Left lung (tissue), 10 donors: Measurements from ENCODE around the gene DCUN1D4. TPM values are rescaled to one million over a fixed set of nuclear protein-coding genes. Genes with fewer than 3 reads are reported as not detected.

Source experiments
- ATAC-seq: fragments of 200-7000 bp; cut with Tn5 transposase; one replicate; pipeline ENCODE4 v1.9.1; 2020; ENCODE audit warnings: moderate library complexity
- DNase-seq, 4 donors: peaks; one replicate each; pipeline ENCODE4 v3.0.0-alpha.2; 2013 to 2020
- H3K27ac ChIP-seq, 2 donors: fragments of 200-600 bp; sonication (generic) in 1 of 2; one replicate each; pipeline versions ENCODE4 v1.5.0 to v1.8.0; 2020 to 2021
- H3K27me3 ChIP-seq, 2 donors: fragments of 200-600 bp; sonication (generic) in 1 of 2; one replicate each; pipeline versions ENCODE4 v1.5.0 to v1.8.0; 2020 to 2021
- H3K36me3 ChIP-seq, 2 donors: fragments of 200-600 bp; sonication (generic) in 1 of 2; one replicate each; pipeline versions ENCODE4 v1.5.0 to v1.8.0; 2020 to 2021
- H3K4me1 ChIP-seq, 2 donors: fragments of 200-600 bp; one replicate each; pipeline ENCODE4 v1.8.0; 2021
- H3K4me3 ChIP-seq, 2 donors: fragments of 200-600 bp; sonication (generic) in 1 of 2; one replicate each; pipeline versions ENCODE4 v1.5.0 to v1.8.0; 2020 to 2021; ENCODE audit warnings: mild to moderate bottlenecking in 1 of 2
- H3K9me3 ChIP-seq, 2 donors: fragments of 200-600 bp; sonication (generic) in 1 of 2; one replicate each; pipeline versions ENCODE4 v1.5.0 to v1.8.0; 2020 to 2021
- intact Hi-C, 2 donors: fragments of 100-400 bp; cut with DNase I; formaldehyde crosslinking; loops; one replicate each; pipeline versions ENCODE4 v1.11.2 to v1.14.2; 2022
- polyA plus RNA-seq, 6 donors: library from polyadenylated mRNA; unstranded; fragments of 120-200 nt; gene quantifications; one replicate each; pipeline ENCODE4 v1.2.1, GENCODE V29; 2013; ENCODE audit not compliant: insufficient read length in 6 of 6
- total RNA-seq, 2 donors: library from RNA; stranded (reverse); fragmentation: NEBNext Ultra II Directional; extraction: Animal tissue kit (Norgen Biotek cat#: 25700); gene quantifications; one replicate each; pipeline ENCODE4 v1.2.1, GENCODE V29; 2021
- TF ChIP-seq, protein P1 (sequence below), 2 donors: fragments of 200-600 bp; sonication (generic) in 1 of 2; IDR thresholded peaks; one replicate each; pipeline versions ENCODE4 v1.5.0 to v1.8.0; 2021; ENCODE audit warnings: antibody characterized with exemption in 2 of 2
- donor health status: DM: no; HTN: yes; CAD: no.
- donor health status: DM: no; HTN: no; CAD: no.

The DCUN1D4 gene
- total and polyA plus RNA-seq, 8 donors = 31.6 to 54.6 (median 46.5) TPM

DNA sequence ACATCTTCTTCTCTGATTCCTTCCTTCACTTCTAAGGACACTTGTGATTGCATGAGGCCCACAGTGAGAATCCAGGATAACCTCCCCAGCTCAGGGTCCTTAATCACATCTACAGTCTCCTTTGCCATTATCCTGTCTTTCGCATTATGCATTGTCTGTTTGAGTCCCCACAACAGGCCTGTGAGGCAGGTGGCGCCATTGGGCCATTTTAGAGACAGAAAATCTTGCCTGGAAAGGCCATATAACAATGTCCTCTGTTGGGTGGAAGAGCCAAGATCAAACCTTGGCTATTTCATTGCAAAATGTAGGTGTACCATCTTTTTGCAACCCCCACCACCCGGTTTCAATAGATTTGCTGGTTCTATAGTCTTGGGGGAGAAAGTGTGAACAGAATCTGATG, 11.8 kb upstream of the DCUN1D4 start:
- DNase-seq (peak in 3 of 4 donors; percentile 48 to 56 (median 52)), ATAC-seq (peak; percentile 84)
- TF ChIP-seq, protein P1, sequence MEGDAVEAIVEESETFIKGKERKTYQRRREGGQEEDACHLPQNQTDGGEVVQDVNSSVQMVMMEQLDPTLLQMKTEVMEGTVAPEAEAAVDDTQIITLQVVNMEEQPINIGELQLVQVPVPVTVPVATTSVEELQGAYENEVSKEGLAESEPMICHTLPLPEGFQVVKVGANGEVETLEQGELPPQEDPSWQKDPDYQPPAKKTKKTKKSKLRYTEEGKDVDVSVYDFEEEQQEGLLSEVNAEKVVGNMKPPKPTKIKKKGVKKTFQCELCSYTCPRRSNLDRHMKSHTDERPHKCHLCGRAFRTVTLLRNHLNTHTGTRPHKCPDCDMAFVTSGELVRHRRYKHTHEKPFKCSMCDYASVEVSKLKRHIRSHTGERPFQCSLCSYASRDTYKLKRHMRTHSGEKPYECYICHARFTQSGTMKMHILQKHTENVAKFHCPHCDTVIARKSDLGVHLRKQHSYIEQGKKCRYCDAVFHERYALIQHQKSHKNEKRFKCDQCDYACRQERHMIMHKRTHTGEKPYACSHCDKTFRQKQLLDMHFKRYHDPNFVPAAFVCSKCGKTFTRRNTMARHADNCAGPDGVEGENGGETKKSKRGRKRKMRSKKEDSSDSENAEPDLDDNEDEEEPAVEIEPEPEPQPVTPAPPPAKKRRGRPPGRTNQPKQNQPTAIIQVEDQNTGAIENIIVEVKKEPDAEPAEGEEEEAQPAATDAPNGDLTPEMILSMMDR (IDR thresholded peaks at IDR 0.05) = peak; percentile 51 to 55
- no peak overlapping the region for H3K27ac ChIP-seq
- no peaks in the 10 kb centered on the region for H3K9me3 ChIP-seq
- H3K36me3 ChIP-seq = no peaks in the 10 kb centered on the region
- H3K27me3 ChIP-seq = no peaks in the 10 kb centered on the region
- no peaks in the 10 kb centered on the region for H3K4me1 ChIP-seq
- intact Hi-C loops = no loop called here
- no peak overlapping the region for H3K4me3 ChIP-seq

DNA sequence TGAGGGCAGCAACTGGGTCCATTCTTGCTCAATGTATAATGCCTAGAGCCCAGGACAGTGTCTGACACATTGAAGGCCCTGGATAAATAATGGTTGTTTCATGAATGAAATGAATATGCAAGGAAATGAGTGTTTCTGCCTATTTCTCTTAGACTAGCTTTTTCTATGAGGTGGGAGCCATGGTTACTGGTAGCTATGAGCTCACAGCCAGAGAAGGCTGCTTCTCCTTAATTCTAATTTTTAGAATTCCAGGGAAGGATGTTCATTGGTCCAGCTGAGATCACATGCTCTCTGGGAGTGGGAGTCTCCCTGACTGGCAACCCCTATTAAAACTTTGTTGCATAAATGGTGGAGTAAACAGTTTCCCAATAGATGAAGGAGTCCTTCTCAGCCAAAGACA, 9.7 kb upstream of the DCUN1D4 start:
- Histone ChIP-seq H3K9me3 (no peaks in the 10 kb centered on the region), H3K36me3 (no peaks in the 10 kb centered on the region), H3K27me3 (no peaks in the 10 kb centered on the region), H3K27ac (no peak overlapping the region), H3K4me3 (no peak overlapping the region), H3K4me1 (no peaks in the 10 kb centered on the region)
- no peak for ATAC-seq
- DNase-seq = no peak
- intact Hi-C loops = no loop called here
- TF ChIP-seq, protein P1 (IDR thresholded peaks at IDR 0.05) = no peak

DNA sequence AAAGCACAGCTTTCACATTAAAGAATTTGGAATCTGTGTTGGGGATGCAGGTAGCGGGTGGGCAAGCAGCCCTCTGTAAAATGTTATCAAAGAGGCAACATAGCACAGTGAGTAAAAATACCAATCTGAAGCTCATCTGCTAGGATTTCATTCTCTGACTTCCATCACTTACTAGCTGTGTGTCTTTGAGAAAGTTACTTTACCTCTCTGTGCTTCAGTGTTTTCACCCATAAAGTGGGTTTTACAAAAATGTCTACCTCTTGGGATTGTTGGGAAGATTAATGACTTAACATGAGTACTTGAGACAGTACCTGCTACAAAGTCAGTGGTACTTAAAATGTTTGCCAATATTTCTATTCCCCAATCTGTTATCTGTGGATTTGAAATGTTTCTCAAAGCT, 7.9 kb upstream of the DCUN1D4 start:
- intact Hi-C loops = no loop called here
- H3K4me1 ChIP-seq = no peaks in the 10 kb centered on the region
- no peak for DNase-seq
- H3K27me3 ChIP-seq = no peaks in the 10 kb centered on the region
- no peak for ATAC-seq
- no peak overlapping the region for H3K4me3 ChIP-seq
- H3K9me3 ChIP-seq = no peaks in the 10 kb centered on the region
- H3K27ac ChIP-seq = no peak overlapping the region
- TF ChIP-seq, protein P1 (IDR thresholded peaks at IDR 0.05) = no peak
- no peaks in the 10 kb centered on the region for H3K36me3 ChIP-seq

DNA sequence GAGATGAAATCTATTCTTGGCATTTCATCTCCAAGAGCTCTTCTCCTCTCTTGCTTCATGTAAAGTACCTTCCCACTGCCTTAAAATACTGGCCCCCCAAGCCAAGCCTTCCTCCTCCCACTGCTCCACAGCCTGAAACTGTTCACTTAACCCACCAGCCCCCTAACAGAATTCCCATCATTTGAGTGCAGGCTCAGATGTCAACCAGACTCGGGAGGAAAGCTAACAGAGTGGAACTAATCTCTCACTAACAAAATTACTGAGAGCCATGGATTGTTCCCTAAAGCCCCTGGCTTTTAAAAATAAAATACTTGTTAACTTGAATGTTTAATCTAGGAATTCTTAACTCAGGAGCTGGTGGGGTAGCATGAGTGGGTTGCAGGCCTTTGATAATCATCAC, 7.1 kb upstream of the DCUN1D4 start:
- intact Hi-C loops = no loop called here
- TF ChIP-seq, protein P1 (IDR thresholded peaks at IDR 0.05) = no peak

DNA sequence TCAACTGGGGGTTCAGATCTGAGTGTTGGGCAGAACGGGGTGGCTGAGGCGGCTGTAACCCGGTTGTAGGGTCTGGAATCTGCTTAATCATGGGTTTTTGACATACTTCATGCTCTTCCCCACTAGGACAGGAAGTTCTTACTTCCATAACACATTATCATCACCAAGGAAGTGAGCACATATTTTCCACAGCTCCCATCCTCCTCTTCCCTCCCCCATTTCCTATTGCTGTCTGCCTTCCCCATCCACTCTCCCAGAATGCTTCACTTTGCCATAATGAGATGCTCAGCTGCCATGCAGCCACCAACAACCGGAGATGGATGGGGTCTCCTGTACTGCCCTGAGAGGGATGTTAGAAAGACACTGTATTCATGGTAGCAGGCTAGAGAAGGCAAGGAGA, 6.4 kb upstream of the DCUN1D4 start:
- ATAC-seq (no peak), DNase-seq (no peak)
- Histone ChIP-seq H3K9me3 (no peaks in the 10 kb centered on the region), H3K4me3 (no peak overlapping the region), H3K27ac (no peak overlapping the region), H3K36me3 (no peaks in the 10 kb centered on the region), H3K27me3 (no peaks in the 10 kb centered on the region), H3K4me1 (no peaks in the 10 kb centered on the region)
- TF ChIP-seq, protein P1 (IDR thresholded peaks at IDR 0.05) = no peak
- intact Hi-C loops = no loop called here

More for the DNA sequence above, 7.1 kb upstream of the DCUN1D4 start:
- ATAC-seq (no peak), DNase-seq (no peak)
- Histone ChIP-seq H3K4me1 (no peaks in the 10 kb centered on the region), H3K4me3 (no peak overlapping the region), H3K9me3 (no peaks in the 10 kb centered on the region), H3K27me3 (no peaks in the 10 kb centered on the region), H3K36me3 (no peaks in the 10 kb centered on the region), H3K27ac (no peak overlapping the region)
